ENCODE measurements around the gene REL.
"Not testable (repeated sequence)": the region's sequence is repeated elsewhere in the genome, so short reads cannot be mapped to it uniquely, and the experiment has no call there.

The REL gene

GRCh38 chr2:60868589-60869273 lies 12.6 kb upstream of the REL start:
- no peak for FAIRE-seq

- no peak for FAIRE-seq
These were observed 8.9 kb upstream of the REL start for GRCh38 chr2:60872510-60872928.

GRCh38 chr2:60873381-60873780 lies 8.0 kb upstream of the REL start:
- no peak for FAIRE-seq

GRCh38 chr2:60875520-60875919 lies 5.9 kb upstream of the REL start:
- FAIRE-seq, result no peak

- FAIRE-seq, result no peak
These were observed 729 bp upstream of the REL start for GRCh38 chr2:60880643-60881046.

GRCh38 chr2:60882971-60883753 lies 1.8 kb downstream of the REL start:
- FAIRE-seq, result no peak

GRCh38 chr2:60883896-60884295 lies 2.5 kb downstream of the REL start:
- no peak for FAIRE-seq

- no peak for FAIRE-seq
These were observed 3.4 kb downstream of the REL start for GRCh38 chr2:60884800-60885199.

GRCh38 chr2:60885683-60886082 lies 4.3 kb downstream of the REL start:
- no peak for FAIRE-seq

GRCh38 chr2:60886991-60887390 lies 5.6 kb downstream of the REL start:
- FAIRE-seq, result no peak

- FAIRE-seq, result no peak
These were observed 7.5 kb downstream of the REL start for GRCh38 chr2:60888853-60889252.

GRCh38 chr2:60889581-60890392 lies 8.4 kb downstream of the REL start:
- not testable (repeated sequence) for FAIRE-seq

GRCh38 chr2:60890393-60890707 lies 9.0 kb downstream of the REL start:
- FAIRE-seq, result no peak

- FAIRE-seq, result no peak
These were observed 9.8 kb downstream of the REL start for GRCh38 chr2:60891180-60891579.

- no peak for FAIRE-seq
These were observed 17.2 kb downstream of the REL start for GRCh38 chr2:60898567-60898966.

- FAIRE-seq, result no peak
These were observed 18.0 kb downstream of the REL start for GRCh38 chr2:60899230-60899891.

GRCh38 chr2:60899892-60900249 lies 18.5 kb downstream of the REL start:
- no peak for FAIRE-seq

- FAIRE-seq, result not testable (repeated sequence)
These were observed 19.9 kb downstream of the REL start for GRCh38 chr2:60901296-60901695.

- not testable (repeated sequence) for FAIRE-seq
These were observed 24.5 kb downstream of the REL start for GRCh38 chr2:60905867-60906266.

GRCh38 chr2:60906395-60906794 lies 25.0 kb downstream of the REL start:
- FAIRE-seq, result no peak

- no peak for FAIRE-seq
These were observed 26.0 kb downstream of the REL start for GRCh38 chr2:60907329-60907728.

- no peak for FAIRE-seq
These were observed 44.8 kb downstream of the REL start for GRCh38 chr2:60925994-60926740.
